ENCODE measurements around the gene FNDC7. TPM values are rescaled to one million over a fixed set of nuclear protein-coding genes. Genes with fewer than 3 reads are reported as not detected.
"Not testable (repeated sequence)": the region's sequence is repeated elsewhere in the genome, so short reads cannot be mapped to it uniquely, and the experiment has no call there.

FNDC7 gene
- total RNA-seq, 1 experiment from 2014 or later, result 0.05 TPM

DNA sequence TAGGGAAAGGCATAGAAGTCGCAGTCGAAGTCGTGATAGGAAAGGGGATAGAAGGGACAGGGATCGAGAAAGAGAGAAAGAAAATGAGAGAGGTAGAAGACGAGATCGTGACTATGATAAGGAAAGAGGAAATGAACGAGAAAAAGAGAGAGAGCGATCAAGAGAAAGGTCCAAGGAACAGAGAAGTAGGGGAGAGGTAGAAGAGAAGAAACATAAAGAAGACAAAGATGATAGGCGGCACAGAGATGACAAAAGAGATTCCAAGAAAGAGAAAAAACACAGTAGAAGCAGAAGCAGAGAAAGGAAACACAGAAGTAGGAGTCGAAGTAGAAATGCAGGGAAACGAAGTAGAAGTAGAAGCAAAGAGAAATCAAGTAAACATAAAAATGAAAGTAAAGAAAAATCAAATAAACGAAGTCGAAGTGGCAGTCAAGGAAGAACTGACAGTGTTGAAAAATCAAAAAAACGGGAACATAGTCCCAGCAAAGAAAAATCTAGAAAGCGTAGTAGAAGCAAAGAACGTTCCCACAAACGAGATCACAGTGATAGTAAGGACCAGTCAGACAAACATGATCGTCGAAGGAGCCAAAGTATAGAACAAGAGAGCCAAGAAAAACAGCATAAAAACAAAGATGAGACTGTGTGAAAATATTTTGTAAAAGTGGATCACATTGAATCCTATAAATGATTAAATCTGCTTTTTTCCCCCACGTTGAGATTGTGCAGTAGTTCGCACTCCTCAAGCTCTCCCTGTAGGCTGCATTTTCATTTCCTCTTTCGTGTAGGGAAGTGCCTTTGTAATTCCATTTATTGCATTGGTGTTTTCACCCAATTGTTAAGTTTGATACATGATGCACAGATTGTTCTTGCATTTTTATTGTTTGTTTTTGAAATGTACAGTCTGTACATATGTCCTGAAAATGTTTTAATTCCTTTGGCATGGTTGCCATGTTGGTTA is 13.1 kb upstream of the FNDC7 start:
- DNase-seq (ENCODE audit: low read depth, low spot score) (no peak), ATAC-seq (no peak)
- in situ Hi-C loops (cut with HindIII; ENCODE audit: low pct_unique_long_range_greater_than_20kb, low sequenced_read_pairs) (no loop called here), intact Hi-C loops (cut with micrococcal nuclease; ENCODE audit: unreplicated experiment) (no loop called here)
- Histone ChIP-seq H3K4me3 (ENCODE audit: low read depth in 2 of 2, low read length in 2 of 2) (no peak overlapping the region), H3K4me1 (ENCODE audit: control insufficient read depth, insufficient read depth, low read length) (no peaks in the 10 kb centered on the region; the same call in 1 of the 2 replicates), H3K9me3 (ENCODE audit: control insufficient read depth, insufficient read depth, low read depth, low read length) (no peaks in the 10 kb centered on the region), H3K27ac (ENCODE audit: low read length) (no peak overlapping the region), H3K27me3 (ENCODE audit: control insufficient read depth, insufficient read depth, low read length) (no peaks in the 10 kb centered on the region), H3K36me3 (ENCODE audit: control insufficient read depth, insufficient read depth, low read length) (peaks cover 58% of the 10 kb centered on the region)
- BruUV-seq (replicated peaks), result TSS peak; percentile 77
- POLR2A ChIA-PET, result no interaction called here
- CTCF ChIA-PET, result no interaction called here
- TF ChIP-seq POLR2AphosphoS5 (IDR thresholded peaks at IDR 0.05; ENCODE audit: low read depth, low read length), result no peak

GRCh38 chr1:108701176-108701849 is 11.4 kb upstream of the FNDC7 start:
- H3K27ac ChIP-seq (ENCODE audit: low read length), result no peak overlapping the region
- CTCF ChIA-PET, result no interaction called here
- BruUV-seq (replicated peaks), result no TSS peak
- intact Hi-C loops (cut with micrococcal nuclease; ENCODE audit: unreplicated experiment) (no loop called here), in situ Hi-C loops (cut with HindIII; ENCODE audit: low pct_unique_long_range_greater_than_20kb, low sequenced_read_pairs) (no loop called here)
- POLR2A ChIA-PET, result no interaction called here
- ATAC-seq (no peak), DNase-seq (ENCODE audit: low read depth, low spot score) (no peak)
- no peaks in the 10 kb centered on the region for H3K27me3 ChIP-seq (ENCODE audit: control insufficient read depth, insufficient read depth, low read length)
- no peaks in the 10 kb centered on the region for H3K4me1 ChIP-seq (ENCODE audit: control insufficient read depth, insufficient read depth, low read length)
- no peak overlapping the region for H3K4me3 ChIP-seq (ENCODE audit: low read depth in 2 of 2, low read length in 2 of 2)
- no peak for TF ChIP-seq CTCF (IDR thresholded peaks at IDR 0.05)
- no peak for TF ChIP-seq POLR2AphosphoS5 (IDR thresholded peaks at IDR 0.05; ENCODE audit: low read depth, low read length)
- TF ChIP-seq, protein P1, sequence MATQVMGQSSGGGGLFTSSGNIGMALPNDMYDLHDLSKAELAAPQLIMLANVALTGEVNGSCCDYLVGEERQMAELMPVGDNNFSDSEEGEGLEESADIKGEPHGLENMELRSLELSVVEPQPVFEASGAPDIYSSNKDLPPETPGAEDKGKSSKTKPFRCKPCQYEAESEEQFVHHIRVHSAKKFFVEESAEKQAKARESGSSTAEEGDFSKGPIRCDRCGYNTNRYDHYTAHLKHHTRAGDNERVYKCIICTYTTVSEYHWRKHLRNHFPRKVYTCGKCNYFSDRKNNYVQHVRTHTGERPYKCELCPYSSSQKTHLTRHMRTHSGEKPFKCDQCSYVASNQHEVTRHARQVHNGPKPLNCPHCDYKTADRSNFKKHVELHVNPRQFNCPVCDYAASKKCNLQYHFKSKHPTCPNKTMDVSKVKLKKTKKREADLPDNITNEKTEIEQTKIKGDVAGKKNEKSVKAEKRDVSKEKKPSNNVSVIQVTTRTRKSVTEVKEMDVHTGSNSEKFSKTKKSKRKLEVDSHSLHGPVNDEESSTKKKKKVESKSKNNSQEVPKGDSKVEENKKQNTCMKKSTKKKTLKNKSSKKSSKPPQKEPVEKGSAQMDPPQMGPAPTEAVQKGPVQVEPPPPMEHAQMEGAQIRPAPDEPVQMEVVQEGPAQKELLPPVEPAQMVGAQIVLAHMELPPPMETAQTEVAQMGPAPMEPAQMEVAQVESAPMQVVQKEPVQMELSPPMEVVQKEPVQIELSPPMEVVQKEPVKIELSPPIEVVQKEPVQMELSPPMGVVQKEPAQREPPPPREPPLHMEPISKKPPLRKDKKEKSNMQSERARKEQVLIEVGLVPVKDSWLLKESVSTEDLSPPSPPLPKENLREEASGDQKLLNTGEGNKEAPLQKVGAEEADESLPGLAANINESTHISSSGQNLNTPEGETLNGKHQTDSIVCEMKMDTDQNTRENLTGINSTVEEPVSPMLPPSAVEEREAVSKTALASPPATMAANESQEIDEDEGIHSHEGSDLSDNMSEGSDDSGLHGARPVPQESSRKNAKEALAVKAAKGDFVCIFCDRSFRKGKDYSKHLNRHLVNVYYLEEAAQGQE (IDR thresholded peaks at IDR 0.05; ENCODE audit: insufficient read depth in 1 of 2, low read depth in 2 of 2, low read length in 1 of 2), result no peak
- no peak for TF ChIP-seq TCF7L2 (IDR thresholded peaks at IDR 0.05; ENCODE audit: low read depth, low read length)
- TF ChIP-seq SIN3A (IDR thresholded peaks at IDR 0.05; ENCODE audit: borderline replicate concordance, insufficient read depth, low read depth, low read length), result no peak
- H3K36me3 ChIP-seq (ENCODE audit: control insufficient read depth, insufficient read depth, low read length), result peaks cover 46% of the 10 kb centered on the region
- H3K9me3 ChIP-seq (ENCODE audit: control insufficient read depth, insufficient read depth, low read depth, low read length), result no peaks in the 10 kb centered on the region

DNA sequence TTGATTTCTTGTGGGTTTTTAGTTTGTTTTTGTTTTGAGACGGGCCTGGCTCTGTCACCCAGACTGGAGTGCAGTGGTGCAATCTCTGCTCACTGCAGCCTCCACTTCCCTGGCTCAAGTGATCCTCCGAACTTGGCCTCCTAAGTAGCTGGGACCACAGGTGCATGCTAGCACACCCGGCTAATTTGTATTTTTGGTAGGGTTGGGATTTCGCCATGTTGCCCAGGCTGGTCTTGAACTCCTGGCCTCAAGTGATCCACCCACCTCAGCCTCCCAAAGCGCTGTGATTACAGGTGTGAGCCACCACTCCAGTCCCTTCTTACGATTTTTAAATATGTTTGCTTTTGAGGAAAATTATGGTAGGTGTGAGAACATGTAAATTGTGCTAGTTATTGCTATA is 10.6 kb upstream of the FNDC7 start:
- H3K4me1 ChIP-seq (ENCODE audit: control insufficient read depth, insufficient read depth, low read length); H3K9me3 ChIP-seq (ENCODE audit: control insufficient read depth, insufficient read depth, low read depth, low read length); CTCF ChIA-PET; H3K27ac ChIP-seq (ENCODE audit: low read length); in situ Hi-C loops (cut with HindIII; ENCODE audit: low pct_unique_long_range_greater_than_20kb, low sequenced_read_pairs); H3K27me3 ChIP-seq (ENCODE audit: control insufficient read depth, insufficient read depth, low read length); DNase-seq (ENCODE audit: low read depth, low spot score); intact Hi-C loops (cut with micrococcal nuclease; ENCODE audit: unreplicated experiment); ATAC-seq; BruUV-seq (replicated peaks); H3K4me3 ChIP-seq (ENCODE audit: low read depth in 2 of 2, low read length in 2 of 2); POLR2A ChIA-PET: not testable (repeated sequence)
- peaks cover 38% of the 10 kb centered on the region for H3K36me3 ChIP-seq (ENCODE audit: control insufficient read depth, insufficient read depth, low read length)
